ENCODE measurements around the gene HNRNPH1.

DNA sequence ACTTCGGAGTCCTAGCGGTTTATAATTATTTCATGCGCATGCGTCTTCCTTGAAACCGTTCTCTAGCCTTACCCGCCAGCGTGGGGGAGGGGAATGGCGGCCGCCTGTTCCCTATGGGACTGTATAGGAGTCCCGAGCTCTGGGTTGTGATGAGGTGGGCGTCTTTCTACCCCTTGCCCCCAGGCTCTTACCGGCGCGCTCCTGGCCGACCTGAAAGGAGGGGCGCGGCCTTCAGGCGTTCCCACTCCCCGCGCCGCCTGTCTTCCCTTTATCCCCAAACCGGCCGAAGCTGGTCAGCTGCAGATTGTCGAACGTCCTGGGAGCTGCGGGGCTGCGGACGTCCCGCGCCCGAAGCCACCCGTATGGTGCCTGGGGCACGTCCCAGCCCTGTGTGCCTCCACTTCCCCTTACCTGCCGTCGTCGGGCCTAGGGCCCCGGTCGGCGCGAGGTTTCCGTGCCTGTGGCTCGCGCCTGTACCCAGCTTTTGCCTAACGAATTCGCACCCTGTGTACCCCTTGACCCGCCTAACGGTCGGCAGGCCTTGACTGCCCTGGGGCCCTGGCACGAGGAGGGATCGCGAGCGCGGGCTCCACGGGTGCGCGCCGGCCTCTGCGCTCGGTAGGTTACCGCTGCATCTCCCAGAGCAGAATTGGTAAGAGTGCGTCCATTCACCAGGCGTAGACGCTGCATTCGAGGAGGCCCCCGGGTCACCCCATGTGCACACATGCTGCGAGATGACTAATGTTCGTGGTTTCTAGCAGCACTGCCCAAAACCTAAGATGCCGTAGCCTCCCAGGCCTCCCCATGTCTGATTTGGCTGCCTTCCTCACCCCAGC is 653 bp upstream of the HNRNPH1 start:
- no peak for TF ChIP-seq POLR2A (IDR thresholded peaks at IDR 0.05)
- TF ChIP-seq, protein P1, sequence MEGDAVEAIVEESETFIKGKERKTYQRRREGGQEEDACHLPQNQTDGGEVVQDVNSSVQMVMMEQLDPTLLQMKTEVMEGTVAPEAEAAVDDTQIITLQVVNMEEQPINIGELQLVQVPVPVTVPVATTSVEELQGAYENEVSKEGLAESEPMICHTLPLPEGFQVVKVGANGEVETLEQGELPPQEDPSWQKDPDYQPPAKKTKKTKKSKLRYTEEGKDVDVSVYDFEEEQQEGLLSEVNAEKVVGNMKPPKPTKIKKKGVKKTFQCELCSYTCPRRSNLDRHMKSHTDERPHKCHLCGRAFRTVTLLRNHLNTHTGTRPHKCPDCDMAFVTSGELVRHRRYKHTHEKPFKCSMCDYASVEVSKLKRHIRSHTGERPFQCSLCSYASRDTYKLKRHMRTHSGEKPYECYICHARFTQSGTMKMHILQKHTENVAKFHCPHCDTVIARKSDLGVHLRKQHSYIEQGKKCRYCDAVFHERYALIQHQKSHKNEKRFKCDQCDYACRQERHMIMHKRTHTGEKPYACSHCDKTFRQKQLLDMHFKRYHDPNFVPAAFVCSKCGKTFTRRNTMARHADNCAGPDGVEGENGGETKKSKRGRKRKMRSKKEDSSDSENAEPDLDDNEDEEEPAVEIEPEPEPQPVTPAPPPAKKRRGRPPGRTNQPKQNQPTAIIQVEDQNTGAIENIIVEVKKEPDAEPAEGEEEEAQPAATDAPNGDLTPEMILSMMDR (IDR thresholded peaks at IDR 0.05): no peak
